ENCODE data around the gene XXYLT1. TPM values are rescaled to one million over a fixed set of nuclear protein-coding genes. Genes with fewer than 3 reads are reported as not detected.
A peak's percentile ranks its signal among the peaks of the same experiment; 100 is the strongest.

The XXYLT1 gene
- total RNA-seq, result 1 to 10 TPM; 1.3 to 4.2 TPM

- peak within 1 kb of the TSS; percentile 13 to 90 (median 66) for H3K27ac ChIP-seq
- peak within 1 kb of the TSS; percentile 77 to 92 for H3K4me3 ChIP-seq
- H3K9me3 ChIP-seq, result no peaks in the 10 kb centered on the region
- WGBS, 2 donors, result 0% methylated on average over 7 to 60 of the region's 75 CpGs
- no peaks in the 10 kb centered on the region for H3K27me3 ChIP-seq
- no peaks in the 10 kb centered on the region for H3K36me3 ChIP-seq (replicated peaks in 1 of 2; ENCODE audit: insufficient read depth in 1 of 2, low read depth in 2 of 2)
- peak in 2 of 3 donors; percentile 38 to 44 for TF ChIP-seq POLR2A (IDR thresholded peaks at IDR 0.05)
- TF ChIP-seq CTCF (IDR thresholded peaks at IDR 0.05), result peak; percentile 17 to 76 (median 58)
- peak; percentile 83 to 90 (median 88) for DNase-seq
- peaks cover 20% of the 10 kb centered on the region for H3K4me1 ChIP-seq
- intact Hi-C loops (cut with DNase I), result loop anchor here (5.0 kb wide), 1 partner anchor 251 kb away; no protein-coding TSS in a partner anchor
- peak; percentile 93 for ATAC-seq
Measured at GRCh38 chr3:195270817-195271409, at the start of gene XXYLT1. TSS of gene XXYLT1 (minus strand) at chr3:195271159. CDS start at chr3:195271058, 101 bp downstream.

GRCh38 chr3:195319060-195319459, 48.1 kb upstream of the XXYLT1 start:
- 85 to 95% methylated on average over 3 to 5 of the region's 5 CpGs for WGBS, 2 donors
- Histone ChIP-seq H3K36me3 (replicated peaks in 1 of 2; ENCODE audit: insufficient read depth in 1 of 2, low read depth in 2 of 2) (peaks cover 0 to 3% of the 10 kb centered on the region in 2 donors), H3K4me3 (no peak overlapping the region), H3K4me1 (no peaks in the 10 kb centered on the region), H3K27ac (no peak overlapping the region), H3K27me3 (no peaks in the 10 kb centered on the region), H3K9me3 (peaks cover 0 to 9% (median 0%) of the 10 kb centered on the region in 3 donors)
- no peak for ATAC-seq
- intact Hi-C loops (cut with DNase I), result no loop called here
- no peak for DNase-seq
- TF ChIP-seq POLR2A (IDR thresholded peaks at IDR 0.05), result no peak
- no peak for TF ChIP-seq CTCF (IDR thresholded peaks at IDR 0.05)

- Histone ChIP-seq H3K4me1 (no peaks in the 10 kb centered on the region), H3K4me3 (no peak overlapping the region), H3K27me3 (no peaks in the 10 kb centered on the region), H3K36me3 (replicated peaks in 1 of 2; ENCODE audit: insufficient read depth in 1 of 2, low read depth in 2 of 2) (no peaks in the 10 kb centered on the region), H3K9me3 (peaks cover 0 to 5% (median 0%) of the 10 kb centered on the region in 3 donors), H3K27ac (no peak overlapping the region)
- 70 to 75% methylated on average over 6 of the region's 6 CpGs for WGBS, 2 donors
- TF ChIP-seq POLR2A (IDR thresholded peaks at IDR 0.05), result no peak
- no peak for TF ChIP-seq CTCF (IDR thresholded peaks at IDR 0.05)
- intact Hi-C loops (cut with DNase I), result no loop called here
- ATAC-seq, result no peak
- DNase-seq, result no peak
Measured at GRCh38 chr3:195312714-195313113, 41.8 kb upstream of the XXYLT1 start.

- TF ChIP-seq CTCF (IDR thresholded peaks at IDR 0.05) (no peak), POLR2A (IDR thresholded peaks at IDR 0.05) (no peak)
- H3K4me1 ChIP-seq, result no peaks in the 10 kb centered on the region
- no peak overlapping the region for H3K27ac ChIP-seq
- no peaks in the 10 kb centered on the region for H3K27me3 ChIP-seq
- H3K9me3 ChIP-seq, result no peaks in the 10 kb centered on the region
- DNase-seq (no peak), ATAC-seq (no peak)
- peaks cover 0 to 2% of the 10 kb centered on the region in 2 donors for H3K36me3 ChIP-seq (replicated peaks in 1 of 2; ENCODE audit: insufficient read depth in 1 of 2, low read depth in 2 of 2)
- no peak overlapping the region for H3K4me3 ChIP-seq
- intact Hi-C loops (cut with DNase I), result no loop called here
Measured at GRCh38 chr3:195307711-195308110, 36.8 kb upstream of the XXYLT1 start.

- intact Hi-C loops (cut with DNase I), result no loop called here
- ATAC-seq (no peak), DNase-seq (no peak)
- no peaks in the 10 kb centered on the region for H3K9me3 ChIP-seq
- no peak overlapping the region for H3K4me3 ChIP-seq
- H3K27me3 ChIP-seq, result no peaks in the 10 kb centered on the region
- peaks cover 0 to 2% of the 10 kb centered on the region in 2 donors for H3K36me3 ChIP-seq (replicated peaks in 1 of 2; ENCODE audit: insufficient read depth in 1 of 2, low read depth in 2 of 2)
- no peak overlapping the region for H3K27ac ChIP-seq
- no peak for TF ChIP-seq CTCF (IDR thresholded peaks at IDR 0.05)
- no peak for TF ChIP-seq POLR2A (IDR thresholded peaks at IDR 0.05)
- H3K4me1 ChIP-seq, result no peaks in the 10 kb centered on the region
- 93 to 98% methylated on average over 4 of the region's 4 CpGs for WGBS, 2 donors
Measured at GRCh38 chr3:195306369-195306768, 35.4 kb upstream of the XXYLT1 start.
